Glutamatergic neuron (in vitro differentiated cells): ENCODE data around the gene UBR3. TPM values are rescaled to one million over a fixed set of nuclear protein-coding genes. Genes with fewer than 3 reads are reported as not detected.

Experiments used
- DNase-seq: peaks from one replicate; pipeline ENCODE4 v3.0.0; 2022
- H3K27ac Mint-ChIP-seq: one replicate; pipeline ENCODE4 v1.8.0; 2020; ENCODE audit warnings: mild to moderate bottlenecking, mixed read lengths, inconsistent platforms; ENCODE audit not compliant: unreplicated experiment
- H3K27me3 Mint-ChIP-seq: one replicate; pipeline ENCODE4 v1.8.0; 2020; ENCODE audit warnings: mild to moderate bottlenecking, moderate library complexity, mixed read lengths, inconsistent platforms; ENCODE audit not compliant: unreplicated experiment
- H3K36me3 Mint-ChIP-seq: one replicate; pipeline ENCODE4 v1.8.0; 2020; ENCODE audit warnings: mild to moderate bottlenecking, mixed read lengths, inconsistent platforms; ENCODE audit not compliant: unreplicated experiment
- H3K4me1 Mint-ChIP-seq: one replicate; pipeline ENCODE4 v1.8.0; 2020; ENCODE audit warnings: mild to moderate bottlenecking, low read depth, mixed read lengths, inconsistent platforms; ENCODE audit not compliant: unreplicated experiment
- H3K4me3 Mint-ChIP-seq: one replicate; pipeline ENCODE4 v1.8.0; 2020; ENCODE audit warnings: mild to moderate bottlenecking, mixed read lengths, inconsistent platforms; ENCODE audit not compliant: unreplicated experiment
- H3K9me3 Mint-ChIP-seq: one replicate; pipeline ENCODE4 v1.8.0; 2020; ENCODE audit warnings: mild to moderate bottlenecking, moderate library complexity, mixed read lengths, inconsistent platforms; ENCODE audit not compliant: unreplicated experiment
- total RNA-seq: library from RNA; stranded (reverse); fragmentation: NEBNext Ultra II Directional; extraction: Animal tissue kit (Norgen Biotek cat#: 25700); gene quantifications from one replicate; pipeline ENCODE4 v1.2.1, GENCODE V29; 2021; ENCODE audit not compliant: unreplicated experiment
- TF ChIP-seq, protein P1 (sequence below): fragments of 200-600 bp; sonication (generic); IDR thresholded peaks from one replicate; pipeline ENCODE4 v1.5.0; 2021; ENCODE audit not compliant: partially characterized antibody, unreplicated experiment

UBR3 gene
- total RNA-seq, 1 donor from 2014 or later: 59.8 TPM

GRCh38 chr2:169909376-169909775 lies 82.1 kb downstream of the UBR3 start:
- no peak for DNase-seq
- no peaks in the 10 kb centered on the region for H3K27me3 Mint-ChIP-seq
- H3K4me1 Mint-ChIP-seq: no peaks in the 10 kb centered on the region
- H3K27ac Mint-ChIP-seq: no peak overlapping the region
- no peaks in the 10 kb centered on the region for H3K36me3 Mint-ChIP-seq
- H3K4me3 Mint-ChIP-seq: no peak overlapping the region
- no peaks in the 10 kb centered on the region for H3K9me3 Mint-ChIP-seq
- TF ChIP-seq, protein P1, sequence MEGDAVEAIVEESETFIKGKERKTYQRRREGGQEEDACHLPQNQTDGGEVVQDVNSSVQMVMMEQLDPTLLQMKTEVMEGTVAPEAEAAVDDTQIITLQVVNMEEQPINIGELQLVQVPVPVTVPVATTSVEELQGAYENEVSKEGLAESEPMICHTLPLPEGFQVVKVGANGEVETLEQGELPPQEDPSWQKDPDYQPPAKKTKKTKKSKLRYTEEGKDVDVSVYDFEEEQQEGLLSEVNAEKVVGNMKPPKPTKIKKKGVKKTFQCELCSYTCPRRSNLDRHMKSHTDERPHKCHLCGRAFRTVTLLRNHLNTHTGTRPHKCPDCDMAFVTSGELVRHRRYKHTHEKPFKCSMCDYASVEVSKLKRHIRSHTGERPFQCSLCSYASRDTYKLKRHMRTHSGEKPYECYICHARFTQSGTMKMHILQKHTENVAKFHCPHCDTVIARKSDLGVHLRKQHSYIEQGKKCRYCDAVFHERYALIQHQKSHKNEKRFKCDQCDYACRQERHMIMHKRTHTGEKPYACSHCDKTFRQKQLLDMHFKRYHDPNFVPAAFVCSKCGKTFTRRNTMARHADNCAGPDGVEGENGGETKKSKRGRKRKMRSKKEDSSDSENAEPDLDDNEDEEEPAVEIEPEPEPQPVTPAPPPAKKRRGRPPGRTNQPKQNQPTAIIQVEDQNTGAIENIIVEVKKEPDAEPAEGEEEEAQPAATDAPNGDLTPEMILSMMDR: no peak

DNA sequence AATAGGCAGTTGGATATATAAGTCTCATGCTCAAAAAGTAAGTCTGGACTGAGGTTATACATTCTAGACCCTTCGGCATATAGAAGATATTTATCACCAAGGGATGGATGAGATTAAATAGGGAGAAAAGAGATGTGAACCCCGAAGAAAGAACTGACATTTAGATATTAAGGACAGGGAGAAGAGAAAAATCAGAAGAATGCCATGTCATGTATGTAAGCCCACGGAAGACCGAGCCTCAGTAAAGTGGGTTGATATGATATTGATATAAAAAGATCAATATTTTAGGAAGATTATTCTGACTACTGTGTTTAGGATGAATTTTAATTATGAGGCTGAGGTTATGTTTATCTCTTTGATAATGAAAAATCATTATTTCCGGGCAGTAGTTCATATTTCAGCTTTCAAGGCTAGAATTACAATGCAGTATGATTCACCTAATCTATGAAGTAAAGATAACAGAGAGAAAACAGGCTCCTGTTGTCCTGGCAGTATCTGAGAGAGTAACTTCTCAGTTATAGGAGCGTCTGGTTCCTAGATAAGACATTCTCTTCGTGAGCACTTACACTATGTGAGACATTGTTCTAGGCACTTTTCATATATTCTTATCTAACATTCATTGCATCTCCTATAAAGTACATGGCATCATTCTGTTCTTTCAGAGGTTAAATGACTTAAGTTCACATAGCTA lies 83.0 kb downstream of the UBR3 start:
- Mint-ChIP-seq H3K4me1 (no peaks in the 10 kb centered on the region), H3K9me3 (no peaks in the 10 kb centered on the region), H3K27me3 (no peaks in the 10 kb centered on the region), H3K27ac (no peak overlapping the region), H3K36me3 (no peaks in the 10 kb centered on the region), H3K4me3 (no peak overlapping the region)
- DNase-seq: no peak
- TF ChIP-seq, protein P1: no peak

DNA sequence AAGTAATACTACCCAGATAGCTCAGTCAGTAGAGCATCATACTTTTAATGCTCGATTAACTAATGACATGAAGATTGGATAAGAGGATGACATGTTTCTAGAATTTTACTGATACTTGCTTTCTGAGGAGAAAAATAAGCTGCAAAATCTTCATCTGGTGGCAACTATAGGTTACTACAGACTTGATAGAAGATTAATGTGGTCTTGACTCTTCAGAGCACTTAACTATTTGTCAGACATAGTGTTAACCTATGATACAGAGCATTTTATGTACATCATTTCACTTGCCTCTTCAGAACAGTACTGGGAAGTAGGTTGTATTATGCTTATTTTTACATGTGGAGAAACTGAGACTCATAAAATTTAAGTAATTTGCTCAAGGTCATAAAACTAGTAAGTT lies 83.9 kb downstream of the UBR3 start:
- H3K27me3 Mint-ChIP-seq: no peaks in the 10 kb centered on the region
- no peaks in the 10 kb centered on the region for H3K4me1 Mint-ChIP-seq
- no peaks in the 10 kb centered on the region for H3K36me3 Mint-ChIP-seq
- H3K4me3 Mint-ChIP-seq: no peak overlapping the region
- H3K27ac Mint-ChIP-seq: no peak overlapping the region
- DNase-seq: no peak
- no peaks in the 10 kb centered on the region for H3K9me3 Mint-ChIP-seq
- TF ChIP-seq, protein P1: no peak

- no peak overlapping the region for H3K27ac Mint-ChIP-seq
- H3K4me3 Mint-ChIP-seq: no peak overlapping the region
- peaks cover 1% of the 10 kb centered on the region for H3K9me3 Mint-ChIP-seq
- no peaks in the 10 kb centered on the region for H3K4me1 Mint-ChIP-seq
- no peak for DNase-seq
- TF ChIP-seq, protein P1: no peak
- H3K27me3 Mint-ChIP-seq: no peaks in the 10 kb centered on the region
- H3K36me3 Mint-ChIP-seq: no peaks in the 10 kb centered on the region
Observed at GRCh38 chr2:169916623-169917022, 89.4 kb downstream of the UBR3 start.

- TF ChIP-seq, protein P1: no peak
- no peaks in the 10 kb centered on the region for H3K36me3 Mint-ChIP-seq
Observed at GRCh38 chr2:169923977-169924376, 96.7 kb downstream of the UBR3 start.

More at GRCh38 chr2:169923977-169924376, 96.7 kb downstream of the UBR3 start:
- Mint-ChIP-seq H3K4me3 (no peak overlapping the region), H3K9me3 (peaks cover 1% of the 10 kb centered on the region), H3K27ac (no peak overlapping the region), H3K27me3 (no peaks in the 10 kb centered on the region), H3K4me1 (no peaks in the 10 kb centered on the region)
- no peak for DNase-seq
